H1 (cell line): ENCODE results near the gene CRCP. TPM values are rescaled to one million over a fixed set of nuclear protein-coding genes. Genes with fewer than 3 reads are reported as not detected.

ENCODE experiments used
- EGR1 ChIP-seq: IDR thresholded peaks from 2 replicates; pipeline ENCODE4 v1.6.1; 2011; ENCODE audit warnings: low read depth, low read length, borderline replicate concordance
- JUN ChIP-seq: IDR thresholded peaks from 2 replicates; pipeline ENCODE4 v1.6.1; 2011; ENCODE audit warnings: low read depth, mild to moderate bottlenecking, improper control_type of control experiment, low read length
- KDM4A ChIP-seq: IDR thresholded peaks from one replicate; pipeline ENCODE4 v1.7.1; 2012; ENCODE audit warnings: low read depth, mild to moderate bottlenecking, moderate library complexity, low read length, inconsistent platforms; ENCODE audit not compliant: severe bottlenecking
- SP2 ChIP-seq: IDR thresholded peaks from 2 replicates; pipeline ENCODE4 v1.6.1; 2012; ENCODE audit warnings: mild to moderate bottlenecking, low read length, inconsistent platforms
- polyA plus RNA-seq, 7 experiments: library from polyadenylated mRNA; depleted of rRNA in 3 of 7; stranded (reverse) in 5 of 7; unstranded in 2 of 7; fragments of >200 nt in 5 of 7; fragments of 200-250 nt in 2 of 7; gene quantifications; 1 replicate in 5 of 7; 2 replicates in 1 of 7; 4 replicates in 1 of 7; pipeline versions ENCODE4 v1.2.1 to v1.2.3, GENCODE V29; 2011 to 2013; ENCODE audit warnings: missing spikeins in 2 of 7, mixed read lengths in 2 of 7
- total RNA-seq: library from RNA; stranded (reverse); fragmentation: NEBNext Ultra II Directional; extraction: Animal tissue kit (Norgen Biotek cat#: 25700); gene quantifications from 2 replicates; pipeline ENCODE4 v1.2.1, GENCODE V29; 2021
- TF ChIP-seq, protein P1 (sequence below): fragments of 300-600 bp; sonication (generic); IDR thresholded peaks from 2 replicates; pipeline ENCODE4 v1.7.1; 2012; ENCODE audit warnings: low read length, moderate library complexity, mild to moderate bottlenecking, inconsistent platforms; ENCODE audit not compliant: insufficient replicate concordance
- TF ChIP-seq, protein P2 (sequence below): IDR thresholded peaks from 2 replicates; pipeline ENCODE4 v1.6.1; 2011; ENCODE audit warnings: low read length, improper control_type of control experiment

Gene CRCP
- total and polyA plus RNA-seq, 2 of the 8 experiments (the other 6 are each of a cell fraction or from before 2014, with no cell fraction given), result 15.0 to 29.3 TPM

- TF ChIP-seq, protein P1, sequence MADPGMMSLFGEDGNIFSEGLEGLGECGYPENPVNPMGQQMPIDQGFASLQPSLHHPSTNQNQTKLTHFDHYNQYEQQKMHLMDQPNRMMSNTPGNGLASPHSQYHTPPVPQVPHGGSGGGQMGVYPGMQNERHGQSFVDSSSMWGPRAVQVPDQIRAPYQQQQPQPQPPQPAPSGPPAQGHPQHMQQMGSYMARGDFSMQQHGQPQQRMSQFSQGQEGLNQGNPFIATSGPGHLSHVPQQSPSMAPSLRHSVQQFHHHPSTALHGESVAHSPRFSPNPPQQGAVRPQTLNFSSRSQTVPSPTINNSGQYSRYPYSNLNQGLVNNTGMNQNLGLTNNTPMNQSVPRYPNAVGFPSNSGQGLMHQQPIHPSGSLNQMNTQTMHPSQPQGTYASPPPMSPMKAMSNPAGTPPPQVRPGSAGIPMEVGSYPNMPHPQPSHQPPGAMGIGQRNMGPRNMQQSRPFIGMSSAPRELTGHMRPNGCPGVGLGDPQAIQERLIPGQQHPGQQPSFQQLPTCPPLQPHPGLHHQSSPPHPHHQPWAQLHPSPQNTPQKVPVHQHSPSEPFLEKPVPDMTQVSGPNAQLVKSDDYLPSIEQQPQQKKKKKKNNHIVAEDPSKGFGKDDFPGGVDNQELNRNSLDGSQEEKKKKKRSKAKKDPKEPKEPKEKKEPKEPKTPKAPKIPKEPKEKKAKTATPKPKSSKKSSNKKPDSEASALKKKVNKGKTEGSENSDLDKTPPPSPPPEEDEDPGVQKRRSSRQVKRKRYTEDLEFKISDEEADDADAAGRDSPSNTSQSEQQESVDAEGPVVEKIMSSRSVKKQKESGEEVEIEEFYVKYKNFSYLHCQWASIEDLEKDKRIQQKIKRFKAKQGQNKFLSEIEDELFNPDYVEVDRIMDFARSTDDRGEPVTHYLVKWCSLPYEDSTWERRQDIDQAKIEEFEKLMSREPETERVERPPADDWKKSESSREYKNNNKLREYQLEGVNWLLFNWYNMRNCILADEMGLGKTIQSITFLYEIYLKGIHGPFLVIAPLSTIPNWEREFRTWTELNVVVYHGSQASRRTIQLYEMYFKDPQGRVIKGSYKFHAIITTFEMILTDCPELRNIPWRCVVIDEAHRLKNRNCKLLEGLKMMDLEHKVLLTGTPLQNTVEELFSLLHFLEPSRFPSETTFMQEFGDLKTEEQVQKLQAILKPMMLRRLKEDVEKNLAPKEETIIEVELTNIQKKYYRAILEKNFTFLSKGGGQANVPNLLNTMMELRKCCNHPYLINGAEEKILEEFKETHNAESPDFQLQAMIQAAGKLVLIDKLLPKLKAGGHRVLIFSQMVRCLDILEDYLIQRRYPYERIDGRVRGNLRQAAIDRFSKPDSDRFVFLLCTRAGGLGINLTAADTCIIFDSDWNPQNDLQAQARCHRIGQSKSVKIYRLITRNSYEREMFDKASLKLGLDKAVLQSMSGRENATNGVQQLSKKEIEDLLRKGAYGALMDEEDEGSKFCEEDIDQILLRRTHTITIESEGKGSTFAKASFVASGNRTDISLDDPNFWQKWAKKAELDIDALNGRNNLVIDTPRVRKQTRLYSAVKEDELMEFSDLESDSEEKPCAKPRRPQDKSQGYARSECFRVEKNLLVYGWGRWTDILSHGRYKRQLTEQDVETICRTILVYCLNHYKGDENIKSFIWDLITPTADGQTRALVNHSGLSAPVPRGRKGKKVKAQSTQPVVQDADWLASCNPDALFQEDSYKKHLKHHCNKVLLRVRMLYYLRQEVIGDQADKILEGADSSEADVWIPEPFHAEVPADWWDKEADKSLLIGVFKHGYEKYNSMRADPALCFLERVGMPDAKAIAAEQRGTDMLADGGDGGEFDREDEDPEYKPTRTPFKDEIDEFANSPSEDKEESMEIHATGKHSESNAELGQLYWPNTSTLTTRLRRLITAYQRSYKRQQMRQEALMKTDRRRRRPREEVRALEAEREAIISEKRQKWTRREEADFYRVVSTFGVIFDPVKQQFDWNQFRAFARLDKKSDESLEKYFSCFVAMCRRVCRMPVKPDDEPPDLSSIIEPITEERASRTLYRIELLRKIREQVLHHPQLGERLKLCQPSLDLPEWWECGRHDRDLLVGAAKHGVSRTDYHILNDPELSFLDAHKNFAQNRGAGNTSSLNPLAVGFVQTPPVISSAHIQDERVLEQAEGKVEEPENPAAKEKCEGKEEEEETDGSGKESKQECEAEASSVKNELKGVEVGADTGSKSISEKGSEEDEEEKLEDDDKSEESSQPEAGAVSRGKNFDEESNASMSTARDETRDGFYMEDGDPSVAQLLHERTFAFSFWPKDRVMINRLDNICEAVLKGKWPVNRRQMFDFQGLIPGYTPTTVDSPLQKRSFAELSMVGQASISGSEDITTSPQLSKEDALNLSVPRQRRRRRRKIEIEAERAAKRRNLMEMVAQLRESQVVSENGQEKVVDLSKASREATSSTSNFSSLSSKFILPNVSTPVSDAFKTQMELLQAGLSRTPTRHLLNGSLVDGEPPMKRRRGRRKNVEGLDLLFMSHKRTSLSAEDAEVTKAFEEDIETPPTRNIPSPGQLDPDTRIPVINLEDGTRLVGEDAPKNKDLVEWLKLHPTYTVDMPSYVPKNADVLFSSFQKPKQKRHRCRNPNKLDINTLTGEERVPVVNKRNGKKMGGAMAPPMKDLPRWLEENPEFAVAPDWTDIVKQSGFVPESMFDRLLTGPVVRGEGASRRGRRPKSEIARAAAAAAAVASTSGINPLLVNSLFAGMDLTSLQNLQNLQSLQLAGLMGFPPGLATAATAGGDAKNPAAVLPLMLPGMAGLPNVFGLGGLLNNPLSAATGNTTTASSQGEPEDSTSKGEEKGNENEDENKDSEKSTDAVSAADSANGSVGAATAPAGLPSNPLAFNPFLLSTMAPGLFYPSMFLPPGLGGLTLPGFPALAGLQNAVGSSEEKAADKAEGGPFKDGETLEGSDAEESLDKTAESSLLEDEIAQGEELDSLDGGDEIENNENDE, result no peak
- TF ChIP-seq, protein P2, sequence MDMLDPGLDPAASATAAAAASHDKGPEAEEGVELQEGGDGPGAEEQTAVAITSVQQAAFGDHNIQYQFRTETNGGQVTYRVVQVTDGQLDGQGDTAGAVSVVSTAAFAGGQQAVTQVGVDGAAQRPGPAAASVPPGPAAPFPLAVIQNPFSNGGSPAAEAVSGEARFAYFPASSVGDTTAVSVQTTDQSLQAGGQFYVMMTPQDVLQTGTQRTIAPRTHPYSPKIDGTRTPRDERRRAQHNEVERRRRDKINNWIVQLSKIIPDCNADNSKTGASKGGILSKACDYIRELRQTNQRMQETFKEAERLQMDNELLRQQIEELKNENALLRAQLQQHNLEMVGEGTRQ, result no peak
- TF ChIP-seq EGR1 (no peak), JUN (no peak), SP2 (no peak), KDM4A (no peak)
Observed at GRCh38 chr7:66198956-66199355, 84.3 kb downstream of the CRCP start (continued).
